ENCODE measurements around the gene C16orf92.

GRCh38 chr16:29996766-29997250 is 26.2 kb upstream of the C16orf92 start:
- TF ChIP-seq CHD1 (IDR thresholded peaks at IDR 0.05; ENCODE audit: low read depth, low read length) (no peak), KDM4A (IDR thresholded peaks at IDR 0.05; ENCODE audit: low read depth, low read length, severe bottlenecking) (no peak), USF2 (IDR thresholded peaks at IDR 0.05; ENCODE audit: low read length) (no peak), EP300 (IDR thresholded peaks at IDR 0.05; ENCODE audit: borderline replicate concordance in 1 of 2, low read depth in 2 of 2, low read length in 2 of 2) (no peak), EZH2 (IDR thresholded peaks at IDR 0.05; ENCODE audit: low read depth, low read length, severe bottlenecking) (no peak), CEBPB (IDR thresholded peaks at IDR 0.05; ENCODE audit: low read depth, low read length) (no peak)
- TF ChIP-seq, protein P1, sequence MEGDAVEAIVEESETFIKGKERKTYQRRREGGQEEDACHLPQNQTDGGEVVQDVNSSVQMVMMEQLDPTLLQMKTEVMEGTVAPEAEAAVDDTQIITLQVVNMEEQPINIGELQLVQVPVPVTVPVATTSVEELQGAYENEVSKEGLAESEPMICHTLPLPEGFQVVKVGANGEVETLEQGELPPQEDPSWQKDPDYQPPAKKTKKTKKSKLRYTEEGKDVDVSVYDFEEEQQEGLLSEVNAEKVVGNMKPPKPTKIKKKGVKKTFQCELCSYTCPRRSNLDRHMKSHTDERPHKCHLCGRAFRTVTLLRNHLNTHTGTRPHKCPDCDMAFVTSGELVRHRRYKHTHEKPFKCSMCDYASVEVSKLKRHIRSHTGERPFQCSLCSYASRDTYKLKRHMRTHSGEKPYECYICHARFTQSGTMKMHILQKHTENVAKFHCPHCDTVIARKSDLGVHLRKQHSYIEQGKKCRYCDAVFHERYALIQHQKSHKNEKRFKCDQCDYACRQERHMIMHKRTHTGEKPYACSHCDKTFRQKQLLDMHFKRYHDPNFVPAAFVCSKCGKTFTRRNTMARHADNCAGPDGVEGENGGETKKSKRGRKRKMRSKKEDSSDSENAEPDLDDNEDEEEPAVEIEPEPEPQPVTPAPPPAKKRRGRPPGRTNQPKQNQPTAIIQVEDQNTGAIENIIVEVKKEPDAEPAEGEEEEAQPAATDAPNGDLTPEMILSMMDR (IDR thresholded peaks at IDR 0.05; ENCODE audit: control extremely low read depth in 1 of 3, insufficient read depth in 1 of 3, low read depth in 1 of 3, low read length in 3 of 3): no peak
- TF ChIP-seq, protein P2, sequence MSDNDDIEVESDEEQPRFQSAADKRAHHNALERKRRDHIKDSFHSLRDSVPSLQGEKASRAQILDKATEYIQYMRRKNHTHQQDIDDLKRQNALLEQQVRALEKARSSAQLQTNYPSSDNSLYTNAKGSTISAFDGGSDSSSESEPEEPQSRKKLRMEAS (IDR thresholded peaks at IDR 0.05): no peak

All from H1 (cell line).